GM18499 (cell line): Measurements from ENCODE around the gene TCF3.
A peak's percentile ranks its signal among the peaks of the same experiment; 100 is the strongest.

Source experiments
- ATAC-seq: cut with Tn5 transposase; IDR thresholded peaks from one replicate; pipeline ENCODE4 v1.9.1; 2021; ENCODE audit warnings: moderate number of reproducible peaks; ENCODE audit not compliant: insufficient read depth, unreplicated experiment

Gene TCF3

GRCh38 chr19:1613808-1614570 is 38.4 kb downstream of the TCF3 start:
- ATAC-seq = no peak

- ATAC-seq = no peak
Measured at GRCh38 chr19:1613146-1613545, 39.3 kb downstream of the TCF3 start.

- no peak for ATAC-seq
Measured at GRCh38 chr19:1612114-1613086, 40.0 kb downstream of the TCF3 start.

- no peak for ATAC-seq
Measured at GRCh38 chr19:1611353-1611752, 41.1 kb downstream of the TCF3 start.

- ATAC-seq = no peak
Measured at GRCh38 chr19:1610579-1610978, 41.8 kb downstream of the TCF3 start.

GRCh38 chr19:1609680-1610474 is 42.5 kb downstream of the TCF3 start:
- ATAC-seq = no peak

GRCh38 chr19:1609103-1609396 is 43.4 kb downstream of the TCF3 start:
- ATAC-seq = no peak

- no peak for ATAC-seq
Measured at GRCh38 chr19:1608359-1609102, 43.9 kb downstream of the TCF3 start.

- no peak for ATAC-seq
Measured at GRCh38 chr19:1606138-1606651, 46.2 kb downstream of the TCF3 start.

- ATAC-seq = peak; percentile 46
Measured at GRCh38 chr19:1605236-1606137, 46.9 kb downstream of the TCF3 start, which contains the start of gene UQCR11. Gene UQCR11, minus strand, starts transcription at chr19:1605462. Its CDS starts 53 bp downstream, at chr19:1605409.

GRCh38 chr19:1602091-1602707 is 50.2 kb downstream of the TCF3 start:
- no peak for ATAC-seq

- ATAC-seq = no peak
Measured at GRCh38 chr19:1601613-1602064, 50.8 kb downstream of the TCF3 start.

GRCh38 chr19:1599460-1599846 is 53.0 kb downstream of the TCF3 start:
- no peak for ATAC-seq

GRCh38 chr19:1598777-1599459 is 53.5 kb downstream of the TCF3 start:
- ATAC-seq = no peak

GRCh38 chr19:1593501-1593772 is 59.0 kb downstream of the TCF3 start:
- no peak for ATAC-seq

GRCh38 chr19:1592755-1593500 is 59.5 kb downstream of the TCF3 start, which contains the start of gene MBD3:
Gene MBD3, minus strand, starts transcription at chr19:1592865. Its CDS starts 234 bp downstream, at chr19:1592631.
- ATAC-seq = no peak
